Mesenchymal stem cell (in vitro differentiated cells and primary cell): ENCODE data around the gene ZNF578.

Experiments
- DNase-seq: peaks from one replicate; pipeline ENCODE4 v3.0.0-alpha.2; 2013
- H2AFZ ChIP-seq: one replicate; pipeline ENCODE4 v1.6.1; 2013; ENCODE audit warnings: low read depth, mild to moderate bottlenecking, control low read depth, inconsistent platforms, low read length, moderate library complexity
- H2AK5ac ChIP-seq: 2 replicates; pipeline ENCODE4 v1.6.1; 2013; ENCODE audit warnings: low read length, moderate library complexity, mild to moderate bottlenecking, inconsistent platforms; ENCODE audit not compliant: severe bottlenecking
- H2BK120ac ChIP-seq: one replicate; pipeline ENCODE4 v1.6.1; 2013; ENCODE audit warnings: low read depth, mild to moderate bottlenecking, inconsistent platforms, low read length, moderate library complexity
- H2BK12ac ChIP-seq, 2 experiments: one replicate each; pipeline ENCODE4 v1.6.1; 2013; ENCODE audit warnings: inconsistent platforms in 2 of 2, low read length in 2 of 2, mild to moderate bottlenecking in 2 of 2, moderate library complexity in 2 of 2, control low read depth in 1 of 2
- H2BK15ac ChIP-seq: one replicate; pipeline ENCODE4 v1.6.1; 2013; ENCODE audit warnings: mild to moderate bottlenecking, low read depth, inconsistent platforms; ENCODE audit not compliant: poor library complexity, severe bottlenecking
- H2BK5ac ChIP-seq: 2 replicates; pipeline ENCODE4 v1.6.1; 2013; ENCODE audit warnings: low read depth, mild to moderate bottlenecking, low read length, control low read depth, inconsistent platforms; ENCODE audit not compliant: poor library complexity, severe bottlenecking
- H3K14ac ChIP-seq, 2 experiments: one replicate each; pipeline ENCODE4 v1.6.1; 2013; ENCODE audit warnings: inconsistent platforms in 2 of 2, low read length in 2 of 2, control low read depth in 1 of 2, mild to moderate bottlenecking in 1 of 2, moderate library complexity in 1 of 2
- H3K18ac ChIP-seq, 2 experiments: one replicate each; pipeline ENCODE4 v1.6.1; 2013; ENCODE audit warnings: inconsistent platforms in 2 of 2, low read length in 2 of 2, control low read depth in 1 of 2, low read depth in 1 of 2, mild to moderate bottlenecking in 1 of 2
- H3K23ac ChIP-seq, 2 experiments: one replicate each; pipeline ENCODE4 v1.6.1; 2013; ENCODE audit warnings: inconsistent platforms in 2 of 2, low read length in 2 of 2, mild to moderate bottlenecking in 2 of 2, moderate library complexity in 2 of 2, control low read depth in 1 of 2
- H3K27ac ChIP-seq: 2 replicates; pipeline ENCODE4 v1.5.1; 2013; ENCODE audit warnings: mild to moderate bottlenecking, moderate library complexity, low read length, control low read depth, inconsistent platforms; ENCODE audit not compliant: poor library complexity, severe bottlenecking
- H3K27me3 ChIP-seq, 2 experiments: 2 replicates each; pipeline versions ENCODE4 v1.6.1 to v1.7.0; 2013; ENCODE audit warnings: low read length in 2 of 2, mild to moderate bottlenecking in 2 of 2, moderate library complexity in 2 of 2, control low read depth in 1 of 2, inconsistent platforms in 1 of 2; ENCODE audit not compliant: control insufficient read depth in 1 of 2, insufficient read depth in 1 of 2
- H3K36me3 ChIP-seq, 2 experiments: 2 replicates each; pipeline versions ENCODE4 v1.6.1 to v1.7.0; 2013; ENCODE audit warnings: low read length in 2 of 2, control low read depth in 1 of 2, inconsistent platforms in 1 of 2, low read depth in 1 of 2, mild to moderate bottlenecking in 1 of 2; ENCODE audit not compliant: insufficient read depth in 2 of 2, control insufficient read depth in 1 of 2
- H3K4ac ChIP-seq, 2 experiments: one replicate each; pipeline ENCODE4 v1.6.1; 2013; ENCODE audit warnings: inconsistent platforms in 2 of 2, low read length in 2 of 2, mild to moderate bottlenecking in 2 of 2, moderate library complexity in 2 of 2, control low read depth in 1 of 2, low read depth in 1 of 2
- H3K4me1 ChIP-seq: 2 replicates; pipeline ENCODE4 v1.6.1; 2013; ENCODE audit warnings: low read depth, low read length, control low read depth; ENCODE audit not compliant: control insufficient read depth, insufficient read depth
- H3K4me2 ChIP-seq: 2 replicates; pipeline ENCODE4 v1.6.1; 2013; ENCODE audit warnings: low read length, mild to moderate bottlenecking, inconsistent platforms; ENCODE audit not compliant: poor library complexity, severe bottlenecking
- H3K4me3 ChIP-seq, 2 experiments: 2 replicates each; pipeline versions ENCODE4 v1.5.1 to v1.7.0; 2013; ENCODE audit warnings: low read length in 2 of 2, mild to moderate bottlenecking in 2 of 2, control low read depth in 1 of 2, low read depth in 1 of 2; ENCODE audit not compliant: insufficient read depth in 1 of 2
- H3K79me1 ChIP-seq: replicated peaks from 2 replicates; pipeline ENCODE4 v1.6.1; 2013; ENCODE audit warnings: mild to moderate bottlenecking, control low read depth, low read length, inconsistent platforms; ENCODE audit not compliant: poor library complexity, severe bottlenecking
- H3K9ac ChIP-seq: 2 replicates; pipeline ENCODE4 v1.7.0; 2013; ENCODE audit warnings: mild to moderate bottlenecking, low read length, moderate library complexity
- H3K9me3 ChIP-seq: 2 replicates; pipeline ENCODE4 v1.7.0; 2013; ENCODE audit warnings: mild to moderate bottlenecking, low read length; ENCODE audit not compliant: control insufficient read depth
- H4K8ac ChIP-seq: one replicate; pipeline ENCODE4 v1.6.1; 2013; ENCODE audit warnings: inconsistent platforms, mild to moderate bottlenecking, low read length, moderate library complexity
- H4K91ac ChIP-seq: one replicate; pipeline ENCODE4 v1.6.1; 2013; ENCODE audit warnings: mild to moderate bottlenecking, low read length, inconsistent platforms
- WGBS: methylation state at CpG from one replicate; pipeline ENCODE4 v1.1.7; 2013; ENCODE audit warnings: mixed read lengths; 5-methylcytosine and 5-hydroxymethylcytosine counted together

Gene ZNF578

DNA sequence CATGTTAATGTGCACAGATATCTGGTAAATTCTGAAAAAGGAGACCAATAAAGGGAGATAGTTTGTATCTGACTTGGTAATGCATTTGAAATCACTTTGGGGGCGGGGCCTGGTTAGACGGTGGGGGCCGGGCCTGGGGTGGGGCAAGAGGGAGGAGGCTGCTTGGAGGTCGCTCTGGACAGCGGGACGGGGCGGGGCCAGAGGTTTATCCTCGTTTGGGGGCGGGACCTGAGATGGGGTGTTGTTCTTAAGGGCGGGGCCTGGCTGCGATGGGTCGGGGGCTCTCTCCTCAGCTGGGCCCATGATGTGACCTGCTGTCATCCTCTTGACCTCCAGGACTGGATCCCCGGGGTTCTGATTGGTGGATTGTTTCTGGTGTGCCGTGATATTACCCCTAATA is 69.2 kb downstream of the ZNF578 start:
- Histone ChIP-seq H3K4me2 (no peak overlapping the region), H4K8ac (no peak overlapping the region), H2AFZ (no peak overlapping the region), H2BK15ac (no peak overlapping the region), H2BK120ac (no peak overlapping the region), H3K79me1 (no peaks in the 10 kb centered on the region), H4K91ac (no peak overlapping the region), H3K9ac (no peak overlapping the region), H2BK5ac (no peak overlapping the region), H3K4ac (no peak overlapping the region), H3K36me3 (no peaks in the 10 kb centered on the region), H3K14ac (no peak overlapping the region), H3K23ac (no peak overlapping the region), H3K27me3 (no peaks in the 10 kb centered on the region), H3K4me1 (peaks cover 5% of the 10 kb centered on the region), H3K27ac (no peak overlapping the region), H3K18ac (no peak overlapping the region), H3K4me3 (no peak overlapping the region), H2BK12ac (no peak overlapping the region), H2AK5ac (no peak overlapping the region), H3K9me3 (peaks cover 13% of the 10 kb centered on the region)
- 59% methylated on average over 11 of the region's 14 CpGs for WGBS
- no peak for DNase-seq

- Histone ChIP-seq H4K8ac (no peak overlapping the region), H3K79me1 (peaks cover 6% of the 10 kb centered on the region), H3K9ac (no peak overlapping the region), H2BK120ac (no peak overlapping the region), H4K91ac (no peak overlapping the region), H3K27ac (no peak overlapping the region), H3K14ac (no peak overlapping the region), H3K9me3 (peaks cover 13% of the 10 kb centered on the region), H3K4ac (no peak overlapping the region), H3K18ac (no peak overlapping the region), H3K23ac (no peak overlapping the region), H3K27me3 (no peaks in the 10 kb centered on the region), H2BK15ac (no peak overlapping the region), H2BK5ac (no peak overlapping the region), H2AK5ac (no peak overlapping the region), H3K4me2 (no peak overlapping the region), H3K36me3 (no peaks in the 10 kb centered on the region), H3K4me3 (no peak overlapping the region), H2AFZ (no peak overlapping the region), H2BK12ac (no peak overlapping the region), H3K4me1 (peaks cover 9% of the 10 kb centered on the region)
- no peak for DNase-seq
- 91% methylated on average over 17 of the region's 20 CpGs for WGBS
Observed at GRCh38 chr19:52524086-52524485, 70.7 kb downstream of the ZNF578 start.

DNA sequence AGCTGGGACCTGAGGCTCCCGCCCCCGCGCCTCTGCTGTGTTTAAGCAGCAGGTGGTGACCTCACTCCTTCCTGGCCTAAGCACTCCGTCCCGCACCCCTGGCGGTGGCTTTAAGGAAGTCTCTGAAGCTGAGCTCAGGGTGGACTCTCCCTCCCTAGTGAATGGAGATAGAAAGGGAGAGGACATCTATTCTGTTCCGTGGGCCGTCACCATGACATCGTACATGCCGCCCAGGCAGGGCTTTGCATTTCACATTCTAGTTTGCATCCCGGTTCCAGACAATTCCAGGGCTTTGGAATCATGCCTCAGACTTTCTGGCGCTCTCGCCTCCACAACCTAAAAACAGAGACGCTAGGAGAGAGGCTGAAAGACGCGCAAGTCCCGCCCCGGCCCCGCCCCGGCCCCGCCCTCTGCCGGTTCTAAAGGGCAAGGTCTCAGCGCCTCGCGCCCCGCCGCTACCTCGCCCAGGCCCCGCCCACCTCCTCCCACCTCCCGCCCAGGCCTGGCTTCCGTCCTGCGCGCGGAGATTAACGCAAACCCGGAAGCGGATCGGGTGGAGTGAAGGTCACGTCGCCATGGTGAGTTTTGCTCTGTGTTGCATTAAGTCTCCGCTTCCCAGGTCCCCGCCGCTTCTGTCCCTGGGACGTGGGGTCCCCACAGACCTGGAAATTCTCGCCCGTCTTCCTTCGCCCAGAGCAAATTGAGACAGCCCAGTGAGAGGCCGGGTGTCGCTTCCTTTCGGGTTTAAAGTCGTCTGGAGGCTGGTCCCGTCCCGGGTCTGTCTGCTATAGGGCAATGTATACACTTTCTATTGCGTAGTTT is 74.0 kb downstream of the ZNF578 start, which contains the start of gene ZNF808:
TSS of gene ZNF808 (plus strand) at position 535 of the 822 bp plus-strand sequence. CDS start 15,617 bp downstream, outside the sequence.
- peaks cover 15% of the 10 kb centered on the region for H3K79me1 ChIP-seq
- no peak within 1 kb of the TSS for H2AK5ac ChIP-seq
- H3K36me3 ChIP-seq: peaks cover 0 to 8% of the 10 kb centered on the region in 2 experiments
- H2BK12ac ChIP-seq: peak within 1 kb of the TSS in 1 of 2 experiments; percentile 63
- H3K27me3 ChIP-seq: no peaks in the 10 kb centered on the region
- WGBS: 1% methylated on average over 47 of the region's 54 CpGs
- H4K8ac ChIP-seq: peak within 1 kb of the TSS; percentile 50
- peak within 1 kb of the TSS; percentile 44 for H3K27ac ChIP-seq
- peaks cover 9% of the 10 kb centered on the region for H3K4me1 ChIP-seq
- H3K18ac ChIP-seq: peak within 1 kb of the TSS; percentile 1 to 54
- peak within 1 kb of the TSS in 1 of 2 experiments; percentile 37 for H3K4ac ChIP-seq
- peak within 1 kb of the TSS in 1 of 2 experiments; percentile 46 for H3K23ac ChIP-seq
- H4K91ac ChIP-seq: peak within 1 kb of the TSS; percentile 54
- no peaks in the 10 kb centered on the region for H3K9me3 ChIP-seq
- H3K14ac ChIP-seq: peak within 1 kb of the TSS in 1 of 2 experiments; percentile 76
- H3K4me2 ChIP-seq: peak within 1 kb of the TSS; percentile 82
- peak within 1 kb of the TSS; percentile 100 for H3K9ac ChIP-seq
- H2BK15ac ChIP-seq: no peak within 1 kb of the TSS
- DNase-seq: peak; percentile 90
- peak within 1 kb of the TSS; percentile 92 for H2AFZ ChIP-seq
- no peak within 1 kb of the TSS for H2BK120ac ChIP-seq
- no peak within 1 kb of the TSS for H2BK5ac ChIP-seq
- H3K4me3 ChIP-seq: peak within 1 kb of the TSS; percentile 60 to 97

GRCh38 chr19:52527956-52528351 is 74.6 kb downstream of the ZNF578 start:
- Histone ChIP-seq H2BK5ac (no peak overlapping the region), H3K23ac (peak overlapping the region in 1 of 2 experiments; percentile 46), H2AK5ac (no peak overlapping the region), H3K27me3 (no peaks in the 10 kb centered on the region), H3K36me3 (peaks cover 2 to 8% of the 10 kb centered on the region in 2 experiments), H2BK15ac (no peak overlapping the region), H3K14ac (peak overlapping the region in 1 of 2 experiments; percentile 76), H4K8ac (peak overlapping the region; percentile 50), H3K4me2 (peak overlapping the region; percentile 82), H2BK120ac (no peak overlapping the region), H3K79me1 (peaks cover 17% of the 10 kb centered on the region), H3K27ac (peak overlapping the region; percentile 18), H4K91ac (peak overlapping the region; percentile 54), H2AFZ (peak overlapping the region; percentile 75), H3K9me3 (no peaks in the 10 kb centered on the region), H3K4me3 (peak overlapping the region; percentile 60 to 97), H3K4ac (peak overlapping the region in 1 of 2 experiments; percentile 37), H3K9ac (peak overlapping the region; percentile 100), H2BK12ac (no peak overlapping the region), H3K4me1 (peaks cover 9% of the 10 kb centered on the region), H3K18ac (peak overlapping the region; percentile 1 to 54)
- DNase-seq: no peak
- 3% methylated on average over 25 of the region's 25 CpGs for WGBS
